ENCODE data around the gene GPRIN3.

GPRIN3 gene

GRCh38 chr4:89312066-89312465 is 4.5 kb upstream of the GPRIN3 start:
- TF ChIP-seq CTCF (IDR thresholded peaks at IDR 0.05), result no peak

- TF ChIP-seq CTCF (IDR thresholded peaks at IDR 0.05), result no peak
Measured at GRCh38 chr4:89311433-89311832, 3.8 kb upstream of the GPRIN3 start.

- no peak for TF ChIP-seq CTCF (IDR thresholded peaks at IDR 0.05)
Measured at GRCh38 chr4:89308161-89308500, 531 bp upstream of the GPRIN3 start.

GRCh38 chr4:89307178-89307445 is 488 bp downstream of the GPRIN3 start:
- no peak for TF ChIP-seq CTCF (IDR thresholded peaks at IDR 0.05)

- TF ChIP-seq CTCF (IDR thresholded peaks at IDR 0.05), result no peak
Measured at GRCh38 chr4:89306486-89307177, 968 bp downstream of the GPRIN3 start.

GRCh38 chr4:89305712-89306437 is 1.7 kb downstream of the GPRIN3 start:
- TF ChIP-seq CTCF (IDR thresholded peaks at IDR 0.05), result no peak

- TF ChIP-seq CTCF (IDR thresholded peaks at IDR 0.05), result no peak
Measured at GRCh38 chr4:89305028-89305427, 2.6 kb downstream of the GPRIN3 start.

Data from LNCAP (cell line).